ENCODE results near the gene MAN2A1. TPM values are rescaled to one million over a fixed set of nuclear protein-coding genes. Genes with fewer than 3 reads are reported as not detected.

The MAN2A1 gene
- total RNA-seq, 4 donors from 2014 or later: 53.1 to 83.6 (median 59.3) TPM

- TF ChIP-seq CTCF (IDR thresholded peaks at IDR 0.05) (peak in 4 of 6 experiments; percentile 11 to 42 (median 28)), POLR2A (IDR thresholded peaks at IDR 0.05) (no peak)
- Histone ChIP-seq H3K4me1 (peaks cover 11 to 24% of the 10 kb centered on the region in 2 donors), H3K4me3 (replicated peaks in 1 of 3) (peak overlapping the region in 2 of 3 donors; percentile 43 to 97), H3K27me3 (no peaks in the 10 kb centered on the region), H3K36me3 (no peaks in the 10 kb centered on the region), H3K9me3 (no peaks in the 10 kb centered on the region), H3K27ac (peak overlapping the region; percentile 84 to 97 (median 96))
- peak in 1 of 2 donors; percentile 4 for DNase-seq
- intact Hi-C loops (cut with DNase I): no loop called here
- 33 to 39% methylated on average over 6 of the region's 6 CpGs for WGBS, 2 donors
Measured at GRCh38 chr5:109688630-109688969, 1.1 kb upstream of the MAN2A1 start.

GRCh38 chr5:109688970-109689739 lies 572 bp upstream of the MAN2A1 start:
- WGBS, 2 donors: 3 to 6% methylated on average over 13 to 29 of the region's 68 CpGs
- intact Hi-C loops (cut with DNase I): no loop called here

GRCh38 chr5:109690242-109690974 lies 681 bp downstream of the MAN2A1 start:
- Histone ChIP-seq H3K4me1 (peaks cover 15 to 32% of the 10 kb centered on the region in 2 donors), H3K27me3 (no peaks in the 10 kb centered on the region), H3K27ac (peak overlapping the region; percentile 84 to 97 (median 96)), H3K4me3 (replicated peaks in 1 of 3) (peak overlapping the region; percentile 43 to 97 (median 85)), H3K36me3 (no peaks in the 10 kb centered on the region), H3K9me3 (no peaks in the 10 kb centered on the region)
- WGBS, 2 donors: 0 to 1% methylated on average over 18 to 23 of the region's 71 CpGs
- TF ChIP-seq POLR2A (IDR thresholded peaks at IDR 0.05): no peak
- no peak for TF ChIP-seq CTCF (IDR thresholded peaks at IDR 0.05)
- intact Hi-C loops (cut with DNase I): no loop called here
- peak; percentile 47 to 50 for DNase-seq

More at GRCh38 chr5:109688970-109689739, 572 bp upstream of the MAN2A1 start:
- Histone ChIP-seq H3K4me3 (replicated peaks in 1 of 3) (peak overlapping the region; percentile 43 to 97 (median 85)), H3K9me3 (no peaks in the 10 kb centered on the region), H3K4me1 (peaks cover 11 to 24% of the 10 kb centered on the region in 2 donors), H3K27me3 (no peaks in the 10 kb centered on the region), H3K27ac (peak overlapping the region; percentile 84 to 97 (median 96)), H3K36me3 (no peaks in the 10 kb centered on the region)
- peak in 3 of 6 experiments; percentile 5 to 16 (median 8) for TF ChIP-seq CTCF (IDR thresholded peaks at IDR 0.05)
- TF ChIP-seq POLR2A (IDR thresholded peaks at IDR 0.05): peak; percentile 93 to 96
- peak; percentile 85 to 89 for DNase-seq

GRCh38 chr5:109690975-109691574 lies 1.3 kb downstream of the MAN2A1 start:
- H3K27ac ChIP-seq: peak overlapping the region; percentile 84 to 97 (median 96)
- TF ChIP-seq CTCF (IDR thresholded peaks at IDR 0.05): peak; percentile 38 to 88 (median 64)
- TF ChIP-seq POLR2A (IDR thresholded peaks at IDR 0.05): peak in 1 of 2 donors; percentile 32
- intact Hi-C loops (cut with DNase I): no loop called here
- H3K9me3 ChIP-seq: no peaks in the 10 kb centered on the region
- peaks cover 18 to 37% of the 10 kb centered on the region in 2 donors for H3K4me1 ChIP-seq
- peak; percentile 73 to 80 for DNase-seq
- H3K4me3 ChIP-seq (replicated peaks in 1 of 3): peak overlapping the region; percentile 43 to 97 (median 85)
- H3K36me3 ChIP-seq: no peaks in the 10 kb centered on the region
- 1% methylated on average over 26 of the region's 26 CpGs for whole genome bisulfite sequencing, 2 donors
- no peaks in the 10 kb centered on the region for H3K27me3 ChIP-seq
